Measurements from ENCODE around the gene SLC47A2. TPM values are rescaled to one million over a fixed set of nuclear protein-coding genes. Genes with fewer than 3 reads are reported as not detected.
"Not testable (repeated sequence)": the region's sequence is repeated elsewhere in the genome, so short reads cannot be mapped to it uniquely, and the experiment has no call there.

SLC47A2 gene
- total RNA-seq, 1 experiment from 2014 or later: not detected

GRCh38 chr17:19678581-19679453 is 37.6 kb downstream of the SLC47A2 start:
- H3K9me3 ChIP-seq (ENCODE audit: low read length): no peaks in the 10 kb centered on the region
- DNase-seq: no peak
- no peaks in the 10 kb centered on the region for H3K27me3 ChIP-seq (ENCODE audit: low read length)

GRCh38 chr17:19677736-19678379 is 38.5 kb downstream of the SLC47A2 start:
- DNase-seq: no peak
- no peaks in the 10 kb centered on the region for H3K27me3 ChIP-seq (ENCODE audit: low read length)
- H3K9me3 ChIP-seq (ENCODE audit: low read length): no peaks in the 10 kb centered on the region
- H3K36me3 ChIP-seq (ENCODE audit: insufficient read depth, low read length): no peaks in the 10 kb centered on the region
- no peak overlapping the region for H3K4me3 ChIP-seq (ENCODE audit: low read length)
- H3K27ac ChIP-seq (ENCODE audit: low read length): no peak overlapping the region
- no peaks in the 10 kb centered on the region for H3K79me2 ChIP-seq (ENCODE audit: low read length)
- no peak overlapping the region for H2AFZ ChIP-seq (ENCODE audit: low read length)
- no peaks in the 10 kb centered on the region for H4K20me1 ChIP-seq (ENCODE audit: insufficient read depth, low read depth, low read length)
- no peaks in the 10 kb centered on the region for H3K9me2 ChIP-seq (replicated peaks; ENCODE audit: insufficient read depth, low read length)
- no peak overlapping the region for H3K9ac ChIP-seq (ENCODE audit: low read length)
- H3K4me2 ChIP-seq (ENCODE audit: low read depth, low read length, poor library complexity, severe bottlenecking): no peak overlapping the region
- no peaks in the 10 kb centered on the region for H3K4me1 ChIP-seq (ENCODE audit: low read length)

More at GRCh38 chr17:19678581-19679453, 37.6 kb downstream of the SLC47A2 start:
- no peak overlapping the region for H3K4me3 ChIP-seq (ENCODE audit: low read length)
- H3K79me2 ChIP-seq (ENCODE audit: low read length): no peaks in the 10 kb centered on the region
- H3K36me3 ChIP-seq (ENCODE audit: insufficient read depth, low read length): no peaks in the 10 kb centered on the region
- H3K4me2 ChIP-seq (ENCODE audit: low read depth, low read length, poor library complexity, severe bottlenecking): no peak overlapping the region
- no peak overlapping the region for H3K27ac ChIP-seq (ENCODE audit: low read length)
- H3K9ac ChIP-seq (ENCODE audit: low read length): no peak overlapping the region
- H4K20me1 ChIP-seq (ENCODE audit: insufficient read depth, low read depth, low read length): no peaks in the 10 kb centered on the region
- H2AFZ ChIP-seq (ENCODE audit: low read length): no peak overlapping the region
- H3K9me2 ChIP-seq (replicated peaks; ENCODE audit: insufficient read depth, low read length): no peaks in the 10 kb centered on the region
- no peaks in the 10 kb centered on the region for H3K4me1 ChIP-seq (ENCODE audit: low read length)

GRCh38 chr17:19676896-19677295 is 39.5 kb downstream of the SLC47A2 start:
- no peaks in the 10 kb centered on the region for H3K27me3 ChIP-seq (ENCODE audit: low read length)
- no peak overlapping the region for H3K9ac ChIP-seq (ENCODE audit: low read length)
- H3K36me3 ChIP-seq (ENCODE audit: insufficient read depth, low read length): no peaks in the 10 kb centered on the region
- H3K4me2 ChIP-seq (ENCODE audit: low read depth, low read length, poor library complexity, severe bottlenecking): no peak overlapping the region
- DNase-seq: no peak
- H2AFZ ChIP-seq (ENCODE audit: low read length): no peak overlapping the region
- H3K9me3 ChIP-seq (ENCODE audit: low read length): no peaks in the 10 kb centered on the region
- H3K27ac ChIP-seq (ENCODE audit: low read length): no peak overlapping the region
- no peaks in the 10 kb centered on the region for H4K20me1 ChIP-seq (ENCODE audit: insufficient read depth, low read depth, low read length)
- no peak overlapping the region for H3K4me3 ChIP-seq (ENCODE audit: low read length)
- H3K9me2 ChIP-seq (replicated peaks; ENCODE audit: insufficient read depth, low read length): no peaks in the 10 kb centered on the region
- H3K79me2 ChIP-seq (ENCODE audit: low read length): no peaks in the 10 kb centered on the region
- no peaks in the 10 kb centered on the region for H3K4me1 ChIP-seq (ENCODE audit: low read length)

- no peak overlapping the region for H3K27ac ChIP-seq (ENCODE audit: low read length)
- H3K9ac ChIP-seq (ENCODE audit: low read length): no peak overlapping the region
- no peaks in the 10 kb centered on the region for H3K4me1 ChIP-seq (ENCODE audit: low read length)
- no peaks in the 10 kb centered on the region for H4K20me1 ChIP-seq (ENCODE audit: insufficient read depth, low read depth, low read length)
- no peak overlapping the region for H2AFZ ChIP-seq (ENCODE audit: low read length)
- no peaks in the 10 kb centered on the region for H3K9me2 ChIP-seq (replicated peaks; ENCODE audit: insufficient read depth, low read length)
- no peak overlapping the region for H3K4me2 ChIP-seq (ENCODE audit: low read depth, low read length, poor library complexity, severe bottlenecking)
- DNase-seq: no peak
- no peaks in the 10 kb centered on the region for H3K79me2 ChIP-seq (ENCODE audit: low read length)
- no peaks in the 10 kb centered on the region for H3K9me3 ChIP-seq (ENCODE audit: low read length)
- H3K27me3 ChIP-seq (ENCODE audit: low read length): no peaks in the 10 kb centered on the region
- H3K4me3 ChIP-seq (ENCODE audit: low read length): no peak overlapping the region
- no peaks in the 10 kb centered on the region for H3K36me3 ChIP-seq (ENCODE audit: insufficient read depth, low read length)
Observed at GRCh38 chr17:19673623-19674022, 42.8 kb downstream of the SLC47A2 start.

GRCh38 chr17:19672009-19672750 is 44.2 kb downstream of the SLC47A2 start:
- H3K9me2 ChIP-seq (replicated peaks; ENCODE audit: insufficient read depth, low read length): no peaks in the 10 kb centered on the region
- no peaks in the 10 kb centered on the region for H4K20me1 ChIP-seq (ENCODE audit: insufficient read depth, low read depth, low read length)
- no peaks in the 10 kb centered on the region for H3K4me1 ChIP-seq (ENCODE audit: low read length)
- no peak overlapping the region for H2AFZ ChIP-seq (ENCODE audit: low read length)
- H3K4me2 ChIP-seq (ENCODE audit: low read depth, low read length, poor library complexity, severe bottlenecking): no peak overlapping the region
- no peak overlapping the region for H3K9ac ChIP-seq (ENCODE audit: low read length)
- no peaks in the 10 kb centered on the region for H3K27me3 ChIP-seq (ENCODE audit: low read length)
- H3K4me3 ChIP-seq (ENCODE audit: low read length): no peak overlapping the region
- H3K36me3 ChIP-seq (ENCODE audit: insufficient read depth, low read length): no peaks in the 10 kb centered on the region
- H3K9me3 ChIP-seq (ENCODE audit: low read length): no peaks in the 10 kb centered on the region
- no peak overlapping the region for H3K27ac ChIP-seq (ENCODE audit: low read length)
- peak; percentile 55 for DNase-seq
- H3K79me2 ChIP-seq (ENCODE audit: low read length): no peaks in the 10 kb centered on the region

GRCh38 chr17:19671433-19671832 is 45.0 kb downstream of the SLC47A2 start:
- Histone ChIP-seq H3K4me1 (ENCODE audit: low read length) (no peaks in the 10 kb centered on the region), H2AFZ (ENCODE audit: low read length) (no peak overlapping the region), H3K27ac (ENCODE audit: low read length) (no peak overlapping the region), H3K9me2 (replicated peaks; ENCODE audit: insufficient read depth, low read length) (no peaks in the 10 kb centered on the region), H3K4me3 (ENCODE audit: low read length) (no peak overlapping the region), H3K4me2 (ENCODE audit: low read depth, low read length, poor library complexity, severe bottlenecking) (no peak overlapping the region), H3K9me3 (ENCODE audit: low read length) (no peaks in the 10 kb centered on the region), H4K20me1 (ENCODE audit: insufficient read depth, low read depth, low read length) (no peaks in the 10 kb centered on the region), H3K9ac (ENCODE audit: low read length) (no peak overlapping the region), H3K36me3 (ENCODE audit: insufficient read depth, low read length) (no peaks in the 10 kb centered on the region), H3K79me2 (ENCODE audit: low read length) (no peaks in the 10 kb centered on the region), H3K27me3 (ENCODE audit: low read length) (no peaks in the 10 kb centered on the region)
- DNase-seq: no peak

GRCh38 chr17:19670908-19671307 is 45.5 kb downstream of the SLC47A2 start:
- Histone ChIP-seq H3K9ac (ENCODE audit: low read length) (no peak overlapping the region), H3K4me3 (ENCODE audit: low read length) (no peak overlapping the region), H3K36me3 (ENCODE audit: insufficient read depth, low read length) (no peaks in the 10 kb centered on the region), H3K27me3 (ENCODE audit: low read length) (no peaks in the 10 kb centered on the region), H3K4me1 (ENCODE audit: low read length) (no peaks in the 10 kb centered on the region), H3K9me3 (ENCODE audit: low read length) (no peaks in the 10 kb centered on the region), H4K20me1 (ENCODE audit: insufficient read depth, low read depth, low read length) (no peaks in the 10 kb centered on the region), H3K9me2 (replicated peaks; ENCODE audit: insufficient read depth, low read length) (no peaks in the 10 kb centered on the region), H3K27ac (ENCODE audit: low read length) (no peak overlapping the region), H3K4me2 (ENCODE audit: low read depth, low read length, poor library complexity, severe bottlenecking) (no peak overlapping the region), H3K79me2 (ENCODE audit: low read length) (no peaks in the 10 kb centered on the region), H2AFZ (ENCODE audit: low read length) (no peak overlapping the region)
- no peak for DNase-seq

- not testable (repeated sequence) for H3K4me2 ChIP-seq (ENCODE audit: low read depth, low read length, poor library complexity, severe bottlenecking); H3K36me3 ChIP-seq (ENCODE audit: insufficient read depth, low read length); H3K9ac ChIP-seq (ENCODE audit: low read length); H3K79me2 ChIP-seq (ENCODE audit: low read length); H4K20me1 ChIP-seq (ENCODE audit: insufficient read depth, low read depth, low read length); DNase-seq; H3K27ac ChIP-seq (ENCODE audit: low read length); H3K9me3 ChIP-seq (ENCODE audit: low read length); H3K4me1 ChIP-seq (ENCODE audit: low read length); H3K4me3 ChIP-seq (ENCODE audit: low read length); H3K27me3 ChIP-seq (ENCODE audit: low read length); H2AFZ ChIP-seq (ENCODE audit: low read length); H3K9me2 ChIP-seq (replicated peaks; ENCODE audit: insufficient read depth, low read length)
Observed at GRCh38 chr17:19669680-19670079, 46.7 kb downstream of the SLC47A2 start.
